HL-60 (cell line): ENCODE measurements around the gene SYCN.

Experiments used
- DNase-seq, 2 experiments: peaks; one replicate each; pipeline ENCODE4 v3.0.0-alpha.2; 2010 to 2020; ENCODE audit warnings: low read depth in 1 of 2, low spot score in 1 of 2
- H3K27ac ChIP-seq: fragments of 250-450 bp; sonication (Bioruptor Pico); replicated peaks from 2 replicates; pipeline ENCODE4 v1.5.1; 2020; ENCODE audit warnings: mild to moderate bottlenecking, moderate library complexity
- H3K27me3 ChIP-seq: fragments of 250-450 bp; sonication (Bioruptor Pico); 2 replicates; pipeline ENCODE4 v1.5.1; 2021; ENCODE audit warnings: mild to moderate bottlenecking, moderate library complexity; ENCODE audit not compliant: insufficient read depth, poor library complexity, severe bottlenecking
- H3K4me3 ChIP-seq: replicated peaks from 2 replicates; pipeline ENCODE4 v1.5.1; 2011; ENCODE audit warnings: mild to moderate bottlenecking, control low read depth, low read length; ENCODE audit not compliant: insufficient read depth
- GABPA ChIP-seq: IDR thresholded peaks from 2 replicates; pipeline ENCODE4 v1.6.1; 2012; ENCODE audit warnings: low read depth
- POLR2AphosphoS5 ChIP-seq: IDR thresholded peaks from 2 replicates; pipeline ENCODE4 v1.6.1; 2012; ENCODE audit warnings: low read depth
- REST ChIP-seq: IDR thresholded peaks from 2 replicates; pipeline ENCODE4 v1.6.1; 2012; ENCODE audit warnings: low read depth; ENCODE audit not compliant: insufficient replicate concordance
- SPI1 ChIP-seq: IDR thresholded peaks from 2 replicates; pipeline ENCODE4 v1.6.1; 2012; ENCODE audit warnings: low read depth, mild to moderate bottlenecking, borderline replicate concordance
- TF ChIP-seq, protein P1 (sequence below): IDR thresholded peaks from one replicate; pipeline ENCODE4 v1.5.1; 2011; ENCODE audit warnings: low read length, control low read depth, inconsistent platforms; ENCODE audit not compliant: insufficient read depth

The SYCN gene

GRCh38 chr19:39251846-39252245, 47.8 kb upstream of the SYCN start:
- Histone ChIP-seq H3K27me3 (peaks cover 12% of the 10 kb centered on the region), H3K4me3 (no peak overlapping the region), H3K27ac (no peak overlapping the region)
- TF ChIP-seq, protein P1, sequence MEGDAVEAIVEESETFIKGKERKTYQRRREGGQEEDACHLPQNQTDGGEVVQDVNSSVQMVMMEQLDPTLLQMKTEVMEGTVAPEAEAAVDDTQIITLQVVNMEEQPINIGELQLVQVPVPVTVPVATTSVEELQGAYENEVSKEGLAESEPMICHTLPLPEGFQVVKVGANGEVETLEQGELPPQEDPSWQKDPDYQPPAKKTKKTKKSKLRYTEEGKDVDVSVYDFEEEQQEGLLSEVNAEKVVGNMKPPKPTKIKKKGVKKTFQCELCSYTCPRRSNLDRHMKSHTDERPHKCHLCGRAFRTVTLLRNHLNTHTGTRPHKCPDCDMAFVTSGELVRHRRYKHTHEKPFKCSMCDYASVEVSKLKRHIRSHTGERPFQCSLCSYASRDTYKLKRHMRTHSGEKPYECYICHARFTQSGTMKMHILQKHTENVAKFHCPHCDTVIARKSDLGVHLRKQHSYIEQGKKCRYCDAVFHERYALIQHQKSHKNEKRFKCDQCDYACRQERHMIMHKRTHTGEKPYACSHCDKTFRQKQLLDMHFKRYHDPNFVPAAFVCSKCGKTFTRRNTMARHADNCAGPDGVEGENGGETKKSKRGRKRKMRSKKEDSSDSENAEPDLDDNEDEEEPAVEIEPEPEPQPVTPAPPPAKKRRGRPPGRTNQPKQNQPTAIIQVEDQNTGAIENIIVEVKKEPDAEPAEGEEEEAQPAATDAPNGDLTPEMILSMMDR = no peak
- TF ChIP-seq POLR2AphosphoS5 (no peak), GABPA (no peak), REST (no peak), SPI1 (no peak)
- DNase-seq = no peak

- DNase-seq = no peak
- H3K27me3 ChIP-seq = peaks cover 12% of the 10 kb centered on the region
- TF ChIP-seq, protein P1 = no peak
- TF ChIP-seq POLR2AphosphoS5 (no peak), SPI1 (no peak), GABPA (no peak), REST (no peak)
- H3K4me3 ChIP-seq = no peak overlapping the region
- no peak overlapping the region for H3K27ac ChIP-seq
Observed at GRCh38 chr19:39251081-39251480, 47.0 kb upstream of the SYCN start.

DNA sequence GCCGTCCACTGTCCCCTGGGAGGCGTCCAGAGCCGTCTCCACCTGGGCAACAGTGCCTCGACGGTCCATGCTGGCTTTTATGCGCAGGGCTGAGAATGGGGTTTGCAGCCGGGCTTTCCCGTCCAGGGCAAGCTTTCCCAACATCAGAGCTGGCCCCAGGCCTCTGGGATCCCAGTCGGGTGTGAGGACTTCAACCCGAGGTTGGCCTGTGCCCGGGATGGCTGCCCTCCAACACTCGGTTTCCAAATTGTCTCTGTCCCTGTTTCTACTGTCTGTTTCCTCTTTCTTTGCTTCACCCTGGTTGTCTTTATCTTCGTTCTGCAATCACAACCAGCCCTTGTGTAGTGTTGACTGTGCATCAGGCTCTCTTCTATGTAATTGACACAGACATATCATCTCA, 44.7 kb upstream of the SYCN start, which contains the start of gene IFNL4:
Gene IFNL4, minus strand, starts transcription at position 51 of the 400 bp plus-strand sequence.
- TF ChIP-seq SPI1 (no peak), GABPA (no peak), POLR2AphosphoS5 (no peak), REST (no peak)
- TF ChIP-seq, protein P1 = no peak
- no peak within 1 kb of the TSS for H3K4me3 ChIP-seq
- peaks cover 12% of the 10 kb centered on the region for H3K27me3 ChIP-seq
- no peak within 1 kb of the TSS for H3K27ac ChIP-seq
- no peak for DNase-seq
